Measurements from ENCODE around the gene ABCA13.

Gene ABCA13

DNA sequence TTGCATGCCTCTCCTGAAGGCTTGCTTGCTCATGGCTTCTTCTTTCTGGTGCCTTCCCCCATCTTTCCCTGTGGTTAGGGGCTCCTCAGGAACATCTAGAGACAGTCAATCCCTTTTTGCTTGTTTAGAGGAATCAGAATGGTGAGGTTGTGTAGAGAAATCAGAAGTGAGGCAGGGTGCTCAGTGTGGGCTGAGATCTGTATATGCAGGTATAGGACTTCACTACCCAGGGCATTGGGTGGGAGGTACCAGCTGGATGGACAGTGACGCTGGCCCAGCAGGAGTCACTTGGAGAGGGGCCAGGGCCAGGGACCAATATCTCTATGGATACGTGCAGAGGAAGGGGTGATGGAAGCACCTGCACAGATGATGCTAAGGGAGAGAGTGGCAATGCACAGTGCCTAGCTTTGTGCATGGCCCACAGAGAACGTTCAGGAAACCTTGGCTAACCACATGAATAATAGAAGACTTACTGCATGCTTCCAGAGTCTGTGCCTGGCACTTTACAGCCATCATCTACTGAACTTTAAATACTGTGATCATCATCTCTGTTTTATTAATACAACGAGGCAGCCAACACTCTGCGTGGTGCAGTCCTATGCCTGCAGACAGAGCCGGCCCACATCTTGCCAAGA lies 255.2 kb downstream of the ABCA13 start:
- in situ Hi-C loops (cut with MboI; ENCODE audit: low pct_unique_long_range_greater_than_20kb, low sequenced_read_pairs, unreplicated experiment): no loop called here
- DNase-seq (ENCODE audit: low spot score): no peak
- TF ChIP-seq, protein P1, sequence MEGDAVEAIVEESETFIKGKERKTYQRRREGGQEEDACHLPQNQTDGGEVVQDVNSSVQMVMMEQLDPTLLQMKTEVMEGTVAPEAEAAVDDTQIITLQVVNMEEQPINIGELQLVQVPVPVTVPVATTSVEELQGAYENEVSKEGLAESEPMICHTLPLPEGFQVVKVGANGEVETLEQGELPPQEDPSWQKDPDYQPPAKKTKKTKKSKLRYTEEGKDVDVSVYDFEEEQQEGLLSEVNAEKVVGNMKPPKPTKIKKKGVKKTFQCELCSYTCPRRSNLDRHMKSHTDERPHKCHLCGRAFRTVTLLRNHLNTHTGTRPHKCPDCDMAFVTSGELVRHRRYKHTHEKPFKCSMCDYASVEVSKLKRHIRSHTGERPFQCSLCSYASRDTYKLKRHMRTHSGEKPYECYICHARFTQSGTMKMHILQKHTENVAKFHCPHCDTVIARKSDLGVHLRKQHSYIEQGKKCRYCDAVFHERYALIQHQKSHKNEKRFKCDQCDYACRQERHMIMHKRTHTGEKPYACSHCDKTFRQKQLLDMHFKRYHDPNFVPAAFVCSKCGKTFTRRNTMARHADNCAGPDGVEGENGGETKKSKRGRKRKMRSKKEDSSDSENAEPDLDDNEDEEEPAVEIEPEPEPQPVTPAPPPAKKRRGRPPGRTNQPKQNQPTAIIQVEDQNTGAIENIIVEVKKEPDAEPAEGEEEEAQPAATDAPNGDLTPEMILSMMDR (IDR thresholded peaks at IDR 0.05; ENCODE audit: extremely low read depth, insufficient read depth, missing control alignments): no peak

DNA sequence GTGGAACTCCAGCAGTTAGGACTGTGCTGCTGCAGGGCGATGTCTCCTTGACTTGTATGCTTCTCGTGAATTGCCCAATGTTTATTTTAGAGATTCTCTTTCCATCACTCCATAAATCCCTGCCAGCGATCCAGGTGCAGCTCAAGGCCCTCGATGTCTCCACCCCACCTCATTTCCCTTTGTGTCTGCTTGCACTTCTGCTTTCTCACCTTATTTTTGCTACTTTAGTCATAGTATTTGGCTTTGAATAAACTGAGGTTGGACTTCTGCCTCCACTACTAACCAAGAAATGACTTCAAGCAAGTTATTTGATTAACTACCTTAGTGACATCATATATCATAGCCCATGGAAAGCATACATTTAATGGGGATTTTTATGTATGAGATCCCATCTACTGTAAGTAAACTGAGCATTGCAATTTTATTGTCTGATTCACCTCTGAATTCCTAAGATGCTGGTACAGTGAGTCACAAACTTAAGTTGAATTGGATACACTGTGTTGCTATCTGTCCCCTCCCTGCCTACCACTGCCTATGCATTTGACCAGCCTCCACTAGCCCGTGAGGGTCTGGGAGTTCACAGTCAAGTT lies 255.8 kb downstream of the ABCA13 start:
- in situ Hi-C loops (cut with MboI; ENCODE audit: low pct_unique_long_range_greater_than_20kb, low sequenced_read_pairs, unreplicated experiment): no loop called here
- DNase-seq (ENCODE audit: low spot score): no peak

DNA sequence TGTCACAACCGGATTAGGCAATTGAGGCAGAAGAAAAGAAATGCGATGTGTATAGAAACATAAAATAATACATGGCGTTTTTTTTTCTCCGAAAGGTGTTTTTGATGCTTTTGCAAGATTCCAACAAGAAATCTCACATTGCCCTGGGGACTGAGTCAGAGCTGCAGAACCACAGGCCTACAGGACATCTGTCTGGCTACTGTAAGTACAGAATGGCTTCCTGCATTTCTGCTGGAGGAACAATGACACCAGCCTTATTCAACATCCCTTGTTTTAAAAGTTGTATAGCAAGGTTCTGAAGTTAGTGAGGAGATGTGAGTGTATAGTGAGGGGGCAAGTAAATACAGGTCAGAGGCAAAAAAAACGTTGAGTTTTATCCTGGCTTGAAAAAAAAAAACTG lies 256.4 kb downstream of the ABCA13 start:
- TF ChIP-seq, protein P1 (IDR thresholded peaks at IDR 0.05; ENCODE audit: extremely low read depth, insufficient read depth, missing control alignments): no peak
- DNase-seq (ENCODE audit: low spot score): no peak
- in situ Hi-C loops (cut with MboI; ENCODE audit: low pct_unique_long_range_greater_than_20kb, low sequenced_read_pairs, unreplicated experiment): no loop called here

More for the DNA sequence above, 255.8 kb downstream of the ABCA13 start:
- TF ChIP-seq, protein P1 (IDR thresholded peaks at IDR 0.05; ENCODE audit: extremely low read depth, insufficient read depth, missing control alignments): no peak

DNA sequence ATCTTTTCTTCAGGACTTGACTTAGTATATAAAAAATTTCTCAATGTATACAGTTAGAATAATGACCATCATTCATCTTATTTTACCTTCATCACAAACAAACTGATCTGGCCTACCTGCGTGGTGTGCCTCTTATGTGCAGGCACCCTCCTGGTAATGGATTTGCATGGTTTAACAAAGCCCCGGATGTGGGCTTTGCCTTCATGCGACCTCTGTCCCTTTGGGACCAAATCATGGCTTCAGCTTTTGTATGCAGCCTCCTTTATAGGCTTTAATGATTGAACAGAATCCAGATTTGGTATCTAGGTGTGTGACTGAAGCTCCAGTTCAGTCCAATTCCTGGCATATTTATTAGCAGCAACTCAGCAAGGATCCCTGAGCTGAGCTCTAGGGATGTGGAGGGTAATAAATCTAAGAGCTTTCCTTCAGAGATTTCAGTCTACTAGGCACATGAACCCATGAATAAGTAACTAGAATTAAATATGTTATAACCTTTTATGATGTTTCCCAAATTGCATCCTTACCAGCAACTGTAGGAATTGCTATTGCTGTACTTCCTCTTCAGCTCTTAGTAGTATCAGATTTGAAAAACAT lies 256.9 kb downstream of the ABCA13 start:
- in situ Hi-C loops (cut with MboI; ENCODE audit: low pct_unique_long_range_greater_than_20kb, low sequenced_read_pairs, unreplicated experiment): no loop called here
- no peak for DNase-seq (ENCODE audit: low spot score)
- TF ChIP-seq, protein P1 (IDR thresholded peaks at IDR 0.05; ENCODE audit: extremely low read depth, insufficient read depth, missing control alignments): no peak

DNA sequence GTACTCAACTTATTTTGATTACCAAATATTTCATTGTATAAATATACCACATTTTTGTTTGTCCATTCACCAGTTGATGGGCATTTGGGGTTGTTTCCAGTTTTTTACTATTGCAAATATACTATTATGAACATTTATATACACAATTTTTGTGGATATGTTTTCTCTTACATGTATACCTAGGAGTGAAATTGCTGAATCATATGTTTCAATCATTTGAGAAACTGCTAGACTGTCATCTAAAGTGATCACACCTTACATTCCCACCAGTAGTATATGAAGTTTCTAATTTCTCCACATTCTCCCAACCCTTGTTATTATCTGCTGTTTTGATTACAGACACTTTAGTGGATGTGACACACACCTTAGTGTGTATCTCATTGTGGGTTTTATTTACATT lies 257.9 kb downstream of the ABCA13 start:
- in situ Hi-C loops (cut with MboI; ENCODE audit: low pct_unique_long_range_greater_than_20kb, low sequenced_read_pairs, unreplicated experiment): no loop called here
- TF ChIP-seq, protein P1 (IDR thresholded peaks at IDR 0.05; ENCODE audit: extremely low read depth, insufficient read depth, missing control alignments): no peak
- no peak for DNase-seq (ENCODE audit: low spot score)

DNA sequence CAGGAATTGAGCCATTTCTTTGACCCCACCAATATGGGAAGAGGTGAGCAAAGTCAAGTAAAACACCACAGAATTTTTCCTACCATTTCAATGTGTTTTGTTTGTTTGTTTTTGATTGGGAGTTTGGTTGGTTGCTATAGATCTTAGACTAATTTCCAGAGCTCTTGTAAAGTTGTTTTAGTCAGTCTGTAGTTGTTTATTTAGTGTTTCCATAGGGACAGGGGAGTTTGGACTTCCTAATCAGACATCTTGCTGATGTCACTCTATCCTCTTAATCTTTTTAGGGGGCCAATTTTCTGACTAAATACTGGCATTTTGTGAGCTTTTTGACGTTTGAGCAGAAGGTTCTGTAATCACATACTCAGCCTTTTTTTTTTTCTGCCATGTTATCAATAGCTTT lies 266.9 kb downstream of the ABCA13 start:
- in situ Hi-C loops (cut with MboI; ENCODE audit: low pct_unique_long_range_greater_than_20kb, low sequenced_read_pairs, unreplicated experiment): no loop called here
- no peak for DNase-seq (ENCODE audit: low spot score)
- TF ChIP-seq, protein P1 (IDR thresholded peaks at IDR 0.05; ENCODE audit: extremely low read depth, insufficient read depth, missing control alignments): no peak

Measured in GM13977 (cell line).